CD4-positive, alpha-beta T cell treated with Interleukin-17A for 4 hours (primary cell): Measurements from ENCODE around the gene SMYD3.
"Not testable (repeated sequence)": the region's sequence is repeated elsewhere in the genome, so short reads cannot be mapped to it uniquely, and the experiment has no call there.

Source experiments
- DNase-seq: peaks from one replicate; pipeline ENCODE4 v3.0.0-alpha.2; 2020; ENCODE audit warnings: mixed read lengths

Gene SMYD3

DNA sequence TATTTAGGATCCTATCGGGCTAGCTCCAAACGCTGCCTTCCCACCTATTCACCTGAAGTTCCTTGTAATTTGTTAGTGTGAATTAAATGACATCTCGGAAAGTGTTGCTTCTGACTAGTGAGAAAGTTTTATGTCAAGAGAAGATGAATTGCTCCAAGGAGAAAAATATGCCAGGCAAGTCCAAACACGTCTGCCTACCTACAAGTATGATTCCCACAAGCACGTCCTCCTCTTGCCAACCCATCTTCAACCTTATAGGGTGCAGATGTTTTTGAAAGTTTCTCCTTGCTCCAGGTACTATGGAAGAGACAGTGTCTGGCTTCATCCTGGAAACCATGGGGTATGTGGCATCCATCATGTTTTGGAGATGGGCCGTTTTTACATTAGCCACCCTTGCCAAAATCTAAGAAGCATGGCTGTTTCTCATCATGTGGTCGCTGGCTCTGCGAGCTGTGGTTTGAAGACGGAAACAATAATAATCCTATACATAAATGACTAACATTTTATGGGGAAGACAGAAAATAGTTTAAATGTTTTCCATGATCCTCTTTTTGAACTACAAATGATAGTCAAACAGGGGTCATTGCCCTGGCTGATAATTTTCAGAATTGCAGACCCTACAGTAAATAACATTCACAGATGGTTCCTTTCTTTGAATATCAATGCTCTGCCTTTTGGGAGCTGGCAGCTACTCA, 505.8 kb downstream of the SMYD3 start:
- DNase-seq, result no peak

GRCh38 chr1:246000638-246001015, 506.5 kb downstream of the SMYD3 start:
- DNase-seq, result no peak

- DNase-seq, result no peak
Observed at GRCh38 chr1:245999697-246000637, 507.1 kb downstream of the SMYD3 start.

- DNase-seq, result no peak
Observed at GRCh38 chr1:245997471-245998258, 509.4 kb downstream of the SMYD3 start.

DNA sequence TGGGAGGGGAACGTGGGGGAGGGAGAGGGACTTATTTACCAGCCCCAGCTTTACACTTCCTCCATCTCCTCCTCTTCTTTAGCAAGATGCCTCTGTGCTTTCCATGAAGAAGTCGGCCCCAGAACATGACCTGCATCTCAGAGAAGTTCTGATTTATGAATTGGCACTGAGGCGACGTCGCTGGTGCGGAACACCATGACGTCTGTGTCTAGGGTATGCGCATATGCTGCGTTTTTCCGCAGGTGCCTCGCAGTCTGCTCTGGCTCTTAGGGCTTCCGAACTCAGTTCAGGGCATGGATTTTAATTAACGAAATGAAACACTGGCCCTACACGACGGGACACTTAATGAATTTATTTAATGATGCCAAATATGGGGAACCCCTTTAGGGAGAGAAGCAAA, 510.3 kb downstream of the SMYD3 start:
- no peak for DNase-seq

DNA sequence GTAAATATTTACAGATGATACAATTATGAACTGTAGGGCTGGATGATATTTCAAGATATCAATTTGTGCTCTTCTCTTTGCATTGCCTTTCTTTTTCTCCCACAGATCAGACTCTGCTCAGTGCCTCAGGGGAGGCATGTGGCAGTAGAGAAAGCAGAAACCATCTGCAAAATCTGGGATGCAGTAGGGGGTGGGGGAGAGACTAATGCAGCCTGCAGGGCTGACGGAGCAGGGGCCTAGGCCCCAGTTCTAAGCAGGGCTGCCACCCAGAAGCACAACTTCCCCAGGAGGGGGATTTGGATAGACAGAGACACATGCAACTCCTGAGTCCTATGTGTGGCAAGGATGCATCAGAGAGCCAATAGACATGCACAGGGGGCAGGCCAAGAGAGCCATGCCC, 511.6 kb downstream of the SMYD3 start:
- DNase-seq, result no peak

DNA sequence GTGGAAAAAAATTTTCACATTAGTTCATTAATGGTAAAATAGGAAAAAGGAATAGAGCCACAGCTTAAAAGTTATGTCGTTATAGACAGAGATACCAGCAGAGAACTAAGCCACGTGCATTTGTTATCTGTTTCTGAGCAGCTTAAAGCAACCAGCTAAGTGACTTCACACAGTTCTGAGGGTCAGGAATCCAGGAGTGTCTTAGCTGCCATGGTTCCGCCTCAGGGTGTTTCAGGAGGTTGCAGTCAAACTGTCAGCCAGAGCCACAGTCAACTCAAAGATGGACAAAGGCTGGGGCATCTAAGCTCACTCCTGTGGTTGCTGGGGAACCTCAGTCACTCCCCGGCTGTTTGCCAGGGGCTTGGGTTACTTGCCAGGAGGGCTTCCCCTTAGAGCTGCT, 515.8 kb downstream of the SMYD3 start:
- no peak for DNase-seq

DNA sequence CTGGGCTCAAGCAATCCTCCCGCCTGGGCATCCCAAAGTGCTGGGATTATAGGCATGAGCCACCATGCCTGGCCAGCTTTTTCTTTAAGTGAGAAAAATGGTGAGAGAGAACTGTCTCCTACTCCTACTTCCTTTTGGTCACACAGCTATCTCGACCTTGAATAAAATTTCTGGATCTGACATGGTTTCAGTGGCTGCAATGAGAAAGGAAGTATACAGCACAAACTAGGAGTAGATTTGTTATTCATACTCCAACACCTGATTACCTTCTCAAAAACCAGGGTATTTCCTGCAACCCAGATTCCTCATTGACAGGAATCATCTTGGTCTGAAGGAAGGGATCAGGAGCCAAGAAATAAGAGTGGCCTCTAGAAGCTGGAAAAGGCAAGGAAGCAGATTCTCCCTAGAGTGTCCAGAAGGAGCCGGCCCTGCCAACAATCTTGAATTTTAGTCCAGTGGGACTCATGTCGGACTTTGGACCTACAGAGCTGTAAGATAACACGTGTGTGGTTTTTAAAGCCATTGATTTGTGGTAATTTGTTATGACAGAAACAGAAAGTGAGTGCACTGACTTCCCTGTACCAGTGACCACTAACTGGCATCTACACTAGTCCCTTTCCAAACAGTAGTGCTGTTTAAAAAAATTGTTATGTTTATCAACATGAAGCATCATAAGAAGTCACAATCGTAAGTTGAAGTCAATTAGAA, 516.6 kb downstream of the SMYD3 start:
- DNase-seq, result no peak

- no peak for DNase-seq
Observed at GRCh38 chr1:245988393-245989078, 518.5 kb downstream of the SMYD3 start.

DNA sequence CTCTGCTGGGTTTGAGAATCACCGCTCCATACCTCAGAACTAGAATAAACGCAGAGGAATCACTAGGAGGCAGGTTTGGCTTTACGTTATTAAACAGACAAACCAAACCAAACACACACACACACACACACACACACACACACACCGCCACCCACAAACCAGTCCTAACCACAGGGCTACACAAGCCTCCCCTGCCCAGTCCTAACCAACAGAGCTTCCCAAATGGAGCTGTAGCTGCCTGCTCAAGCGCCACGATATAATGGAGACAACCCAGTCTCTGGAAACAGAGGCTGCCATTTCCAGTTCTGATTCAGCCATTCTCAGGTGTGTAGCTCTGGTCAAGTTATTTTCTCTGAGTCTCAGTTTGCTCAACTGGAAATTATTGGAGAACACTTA, 519.1 kb downstream of the SMYD3 start:
- DNase-seq, result no peak

DNA sequence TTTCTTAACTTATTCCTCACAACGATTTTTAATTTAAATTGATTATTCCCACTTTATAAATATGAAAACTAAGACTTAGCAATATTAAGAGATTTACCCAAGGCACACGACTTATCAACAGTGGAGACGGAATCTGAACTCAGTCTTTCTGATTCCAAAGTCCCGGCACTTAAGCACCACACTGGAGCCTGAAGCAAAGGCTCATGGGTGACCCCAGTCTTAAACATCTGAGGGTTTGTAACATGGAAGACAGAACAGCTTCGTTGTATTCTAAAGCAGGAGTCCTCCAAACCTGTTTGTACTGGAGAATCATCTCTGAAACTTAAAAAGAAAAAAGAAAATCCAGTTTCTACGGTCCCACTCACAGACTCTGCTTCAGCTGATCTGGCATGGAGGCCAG, 519.5 kb downstream of the SMYD3 start:
- no peak for DNase-seq

- DNase-seq, result no peak
Observed at GRCh38 chr1:245987219-245987545, 519.9 kb downstream of the SMYD3 start.

DNA sequence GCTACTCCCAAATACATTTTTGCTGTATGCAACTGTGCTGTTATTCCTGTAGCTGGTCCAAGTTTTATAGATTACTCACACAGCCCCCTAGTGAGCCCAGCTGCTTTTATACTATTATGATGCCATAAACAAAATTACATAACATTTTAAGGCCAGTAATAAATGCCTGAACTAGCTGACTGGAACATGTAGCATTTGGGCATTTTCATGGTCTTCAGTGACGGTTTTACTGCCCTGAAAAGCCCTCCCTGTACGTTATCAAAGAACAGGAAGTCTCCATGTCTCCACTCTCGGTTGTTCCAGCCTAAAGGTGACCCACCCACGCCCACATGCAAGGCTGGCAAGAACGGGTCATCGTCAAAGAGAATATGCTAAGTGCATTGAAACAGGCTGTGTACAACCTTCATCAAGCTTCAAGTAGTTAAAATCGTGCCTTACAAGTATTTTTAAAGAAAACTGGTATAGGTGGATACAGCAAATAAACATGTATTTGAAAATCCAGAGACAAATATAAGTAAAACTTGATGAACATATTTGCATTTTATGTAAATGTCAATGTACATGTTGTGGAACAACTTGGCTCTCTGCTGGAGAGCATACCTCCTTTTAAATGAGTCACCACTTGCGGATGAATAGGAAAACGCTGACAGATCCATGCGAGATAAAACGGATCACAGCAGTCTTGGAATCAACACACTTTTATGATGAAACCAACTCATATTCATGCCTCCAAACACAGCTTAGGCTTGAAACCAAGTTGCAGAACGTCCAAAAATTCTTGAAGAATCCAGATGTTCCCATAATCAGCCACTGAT, 520.5 kb downstream of the SMYD3 start:
- no peak for DNase-seq

GRCh38 chr1:245984390-245985155, 522.5 kb downstream of the SMYD3 start:
- DNase-seq, result no peak

GRCh38 chr1:245983294-245983967, 523.6 kb downstream of the SMYD3 start:
- DNase-seq, result no peak

DNA sequence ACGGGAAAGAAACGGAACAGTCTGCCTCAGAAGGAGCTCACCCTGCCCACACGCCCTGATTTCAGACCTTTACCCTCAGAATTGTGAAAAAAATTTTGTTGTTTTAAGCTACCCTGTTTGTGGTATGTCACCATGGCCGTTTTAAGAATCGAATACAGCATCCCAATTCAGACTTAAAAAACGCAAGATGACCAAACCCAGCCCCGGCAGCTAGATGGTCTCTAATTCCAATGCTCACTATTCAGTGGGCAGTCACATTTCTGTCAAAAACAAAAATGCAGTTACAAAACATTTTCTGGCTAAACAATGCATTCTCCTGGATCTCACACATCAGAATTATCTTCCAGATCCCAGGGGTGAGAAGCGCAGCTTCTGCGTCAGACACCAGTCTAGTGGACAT, 527.5 kb downstream of the SMYD3 start:
- no peak for DNase-seq

DNA sequence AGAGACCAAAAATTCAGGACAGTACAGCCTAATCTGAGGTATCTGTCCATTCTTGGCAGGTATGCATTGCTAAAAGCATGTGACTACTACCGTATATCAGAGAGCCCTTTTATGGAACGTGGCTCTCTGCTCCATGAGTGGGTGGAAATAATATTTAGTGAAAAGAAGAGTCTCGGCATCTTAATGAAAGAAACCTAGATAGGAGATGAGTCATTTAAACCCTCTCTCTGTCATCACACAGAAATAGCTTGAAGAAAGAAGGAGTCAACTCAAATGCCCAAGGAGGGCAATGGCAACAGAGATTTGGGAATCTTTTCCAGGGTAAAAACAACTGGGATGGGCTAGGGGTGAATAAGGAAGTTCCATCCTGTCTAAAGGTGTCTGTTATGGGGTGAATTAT, 528.2 kb downstream of the SMYD3 start:
- DNase-seq, result no peak

DNA sequence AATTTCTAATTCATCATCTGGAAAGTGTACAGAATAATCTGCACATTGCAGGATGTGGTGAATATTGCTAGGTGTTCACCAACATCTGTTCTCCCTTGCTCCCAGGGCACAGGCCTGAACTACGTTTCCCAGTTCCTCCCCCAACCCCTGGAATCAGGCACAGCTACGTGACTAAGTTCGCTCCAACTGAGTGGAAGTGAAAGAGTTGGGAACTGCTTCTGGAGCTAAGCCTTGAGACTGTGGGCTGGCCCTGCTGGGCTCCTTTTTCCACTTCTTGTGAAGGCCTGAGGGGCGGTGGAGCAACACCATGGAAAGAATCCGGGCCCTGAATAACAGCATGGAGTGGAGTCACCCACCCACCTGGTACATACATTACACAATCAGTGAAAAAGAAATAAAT, 534.6 kb downstream of the SMYD3 start:
- no peak for DNase-seq

DNA sequence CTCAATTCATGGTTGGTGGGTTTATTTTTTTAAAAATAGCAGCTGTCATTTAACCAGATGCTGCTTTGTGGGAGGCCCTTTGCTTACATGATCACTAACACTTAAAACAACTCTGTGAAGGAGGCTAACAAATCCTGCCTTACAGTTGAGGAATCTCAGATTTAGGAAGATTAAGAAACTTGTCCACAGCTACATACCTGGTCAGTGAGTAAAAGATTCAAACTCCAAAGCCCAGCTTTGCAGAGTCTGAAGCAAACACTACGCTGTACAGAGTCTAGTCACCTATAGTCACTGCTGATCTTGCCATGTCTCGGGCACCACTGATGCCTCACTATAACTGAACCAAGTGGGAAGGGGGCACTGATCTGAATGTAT, 535.4 kb downstream of the SMYD3 start:
- DNase-seq, result no peak

DNA sequence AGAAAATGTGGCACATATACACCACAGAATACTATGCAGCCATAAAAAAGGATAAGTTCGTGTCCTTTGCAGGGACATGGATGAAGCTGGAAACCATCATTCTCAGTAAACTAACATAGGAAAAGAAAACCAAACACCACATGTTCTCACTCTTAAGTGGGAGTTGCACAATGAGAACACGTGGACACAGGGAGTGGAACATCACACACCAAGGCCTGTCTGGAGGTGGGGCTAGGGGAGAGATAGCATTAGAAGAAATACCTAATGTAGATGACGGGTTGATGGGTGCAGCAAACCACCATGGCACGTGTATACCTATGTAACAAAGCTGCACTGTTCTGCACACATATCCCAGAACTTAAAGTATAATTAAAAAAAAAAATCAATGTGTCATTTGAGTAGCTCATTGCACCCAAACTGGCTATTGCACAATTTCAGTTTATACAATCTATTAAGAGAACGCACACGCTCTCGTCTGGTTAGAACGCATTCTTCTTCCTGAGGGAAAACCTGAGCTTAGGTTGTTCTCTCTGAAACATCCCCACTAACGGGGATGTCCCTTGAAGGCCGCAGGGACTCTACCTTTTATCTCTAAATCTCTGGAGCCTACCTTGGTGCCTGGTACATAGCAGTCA, 535.9 kb downstream of the SMYD3 start:
- not testable (repeated sequence) for DNase-seq
